GM12878 (cell line): Measurements from ENCODE around the gene PHACTR3. TPM values are rescaled to one million over a fixed set of nuclear protein-coding genes. Genes with fewer than 3 reads are reported as not detected.

Experiments used
- ATAC-seq: fragments of 200-7000 bp; cut with Tn5 transposase; 3 replicates; pipeline ENCODE4 v1.9.1; 2020; ENCODE audit warnings: mild to moderate bottlenecking, moderate library complexity
- BruUV-seq: library from RNA; stranded (reverse); fragments of 400-500 nt; replicated peaks from 2 replicates; lab custom pipeline; 2021; lab: Mats Ljungman, UMichigan
- CTCF ChIA-PET: fragments of 300-600 bp; sonication (Branson Sonifier 250); formaldehyde crosslinking; extraction: SDS; loops from one replicate; lab custom pipeline; 2021; ENCODE audit warnings: inconsistent platforms; lab: Yijun Ruan, JAX
- POLR2A ChIA-PET: fragments of 350-600 bp; formaldehyde crosslinking; extraction: SDS; loops from one replicate; lab custom pipeline; 2021; ENCODE audit warnings: inconsistent platforms; lab: Charles Lee
- RAD21 ChIA-PET: fragments of 300-600 bp; sonication (Branson Sonifier 250); formaldehyde crosslinking; loops from one replicate; lab custom pipeline; 2023; ENCODE audit warnings: antibody characterized with exemption; ENCODE audit not compliant: unreplicated experiment; lab: Charles Lee
- SMC1A ChIA-PET: fragments of 300-600 bp; sonication (Branson Sonifier 250); formaldehyde crosslinking; loops from one replicate; lab custom pipeline; 2023; ENCODE audit not compliant: unreplicated experiment, uncharacterized antibody; lab: Charles Lee
- DNase-seq: peaks from one replicate; pipeline ENCODE4 v3.0.0-alpha.2; 2011; ENCODE audit warnings: low read depth, low spot score
- FAIRE-seq: peaks from 3 replicates; lab custom pipeline; 2011; peaks lifted over from hg19 to GRCh38; lab: Jason Lieb, UNC
- H2AFZ ChIP-seq: 2 replicates; pipeline ENCODE4 v1.6.0; 2011; ENCODE audit warnings: low read depth, low read length, control low read depth; ENCODE audit not compliant: control insufficient read depth
- H3K27ac ChIP-seq: 2 replicates; pipeline ENCODE4 v1.5.1; 2011; ENCODE audit warnings: control low read depth; ENCODE audit not compliant: control insufficient read depth, insufficient read depth
- H3K27me3 ChIP-seq, 2 experiments: replicated peaks in 1 of 2; 2 replicates each; pipeline versions ENCODE4 v1.6.0 to v1.6.1; 2011; ENCODE audit warnings: low read length in 1 of 2; ENCODE audit not compliant: control insufficient read depth in 2 of 2, insufficient read depth in 2 of 2
- H3K36me3 ChIP-seq, 2 experiments: 2 replicates each; pipeline ENCODE4 v1.5.1; 2011; ENCODE audit warnings: low read length in 1 of 2; ENCODE audit not compliant: control insufficient read depth in 2 of 2, insufficient read depth in 2 of 2
- H3K4me1 ChIP-seq: 2 replicates; pipeline ENCODE4 v1.6.1; 2011; ENCODE audit warnings: mild to moderate bottlenecking, low read length, moderate library complexity, mixed read lengths; ENCODE audit not compliant: control insufficient read depth, insufficient read depth
- H3K4me2 ChIP-seq: 2 replicates; pipeline ENCODE4 v1.6.0; 2011; ENCODE audit warnings: control low read depth; ENCODE audit not compliant: control insufficient read depth, insufficient read depth
- H3K4me3 ChIP-seq: fragments of 200-600 bp; sonication (generic); 2 replicates; pipeline ENCODE4 v1.5.1; 2016
- H3K79me2 ChIP-seq: 2 replicates; pipeline ENCODE4 v1.6.0; 2011; ENCODE audit warnings: low read length; ENCODE audit not compliant: control insufficient read depth, insufficient read depth
- H3K9ac ChIP-seq: 2 replicates; pipeline ENCODE4 v1.8.0; 2011; ENCODE audit warnings: low read length, control low read depth, mixed read lengths; ENCODE audit not compliant: control insufficient read depth, insufficient read depth
- H3K9me3 ChIP-seq: replicated peaks from 3 replicates; pipeline ENCODE4 v1.5.1; 2011; ENCODE audit warnings: mild to moderate bottlenecking, low read length; ENCODE audit not compliant: control insufficient read depth, insufficient read depth
- H4K20me1 ChIP-seq: 2 replicates; pipeline ENCODE4 v1.6.0; 2011; ENCODE audit not compliant: control insufficient read depth, insufficient read depth
- BCL11A ChIP-seq: IDR thresholded peaks from 2 replicates; pipeline ENCODE4 v1.6.1; 2011; ENCODE audit warnings: low read depth, low read length
- CBFB ChIP-seq: IDR thresholded peaks from 2 replicates; pipeline ENCODE4 v1.6.1; 2016; ENCODE audit warnings: antibody characterized with exemption, low read depth
- CEBPB ChIP-seq, 2 experiments: fragments of 150-350 bp in 1 of 2; IDR thresholded peaks; 2 replicates each; pipeline ENCODE4 v1.6.1; 2012 to 2014; ENCODE audit warnings: low read depth in 2 of 2, low read length in 2 of 2, borderline replicate concordance in 1 of 2, inconsistent platforms in 1 of 2
- GABPA ChIP-seq: IDR thresholded peaks from 2 replicates; pipeline ENCODE4 v1.6.1; 2014; ENCODE audit warnings: antibody characterized with exemption, low read depth, mild to moderate bottlenecking, inconsistent platforms
- IKZF1 ChIP-seq: fragments of 450-650 bp; conservative IDR thresholded peaks from 2 replicates; pipeline ENCODE4 v1.6.1; 2017; ENCODE audit warnings: antibody characterized with exemption, mild to moderate bottlenecking
- KAT2A ChIP-seq: conservative IDR thresholded peaks from 2 replicates; pipeline ENCODE4 v1.6.1; 2011; ENCODE audit warnings: low read depth, low read length; ENCODE audit not compliant: control insufficient read depth
- MEF2A ChIP-seq: IDR thresholded peaks from 2 replicates; pipeline ENCODE4 v1.6.1; 2011; ENCODE audit warnings: low read depth, mild to moderate bottlenecking, low read length, moderate library complexity; ENCODE audit not compliant: insufficient read depth
- NBN ChIP-seq: fragments of 450-650 bp; IDR thresholded peaks from 2 replicates; pipeline ENCODE4 v1.6.1; 2016
- PAX8 ChIP-seq: fragments of 450-650 bp; IDR thresholded peaks from 2 replicates; pipeline ENCODE4 v1.6.1; 2017; ENCODE audit warnings: mild to moderate bottlenecking, moderate library complexity
- POLR2A ChIP-seq: IDR thresholded peaks from 2 replicates; pipeline ENCODE4 v1.6.1; 2011; ENCODE audit warnings: low read depth, mild to moderate bottlenecking, low read length
- POLR2AphosphoS2 ChIP-seq: IDR thresholded peaks from 2 replicates; pipeline ENCODE4 v1.6.1; 2011; ENCODE audit warnings: low read depth, mild to moderate bottlenecking, low read length, improper control_type of control experiment, moderate library complexity
- RUNX3 ChIP-seq: IDR thresholded peaks from 2 replicates; pipeline ENCODE4 v1.6.1; 2012; ENCODE audit warnings: low read length, inconsistent platforms
- SMARCA5 ChIP-seq: fragments of 450-650 bp; IDR thresholded peaks from 2 replicates; pipeline ENCODE4 v1.6.1; 2017; ENCODE audit warnings: mild to moderate bottlenecking
- SP1 ChIP-seq: IDR thresholded peaks from one replicate; pipeline ENCODE4 v1.6.1; 2011; ENCODE audit warnings: low read depth, low read length
- SRF ChIP-seq, 2 experiments: IDR thresholded peaks; 2 replicates each; pipeline ENCODE4 v1.6.1; 2011; ENCODE audit warnings: low read depth in 2 of 2, low read length in 2 of 2, mild to moderate bottlenecking in 1 of 2, moderate library complexity in 1 of 2
- STAT1 ChIP-seq: fragments of 450-650 bp; conservative IDR thresholded peaks from 2 replicates; pipeline ENCODE4 v1.6.1; 2014; ENCODE audit warnings: antibody characterized with exemption, mild to moderate bottlenecking
- STAT3 ChIP-seq: IDR thresholded peaks from 2 replicates; pipeline ENCODE4 v1.6.1; 2011; ENCODE audit warnings: low read depth, low read length, improper control_type of control experiment
- ZNF622 ChIP-seq: fragments of 450-650 bp; IDR thresholded peaks from 2 replicates; pipeline ENCODE4 v1.6.1; 2017; ENCODE audit warnings: mild to moderate bottlenecking, inconsistent platforms
- ZSCAN29 ChIP-seq: fragments of 450-650 bp; IDR thresholded peaks from 2 replicates; pipeline ENCODE4 v1.6.1; 2017; ENCODE audit warnings: mild to moderate bottlenecking, moderate library complexity
- WGBS: methylation state at CpG from one replicate; pipeline ENCODE4 v1.1.6; 2016; ENCODE audit warnings: low lambda C conversion rate; ENCODE audit not compliant: insufficient replicate concordance, insufficient coverage; ENCODE audit errors: missing lambda C conversion rate; 5-methylcytosine and 5-hydroxymethylcytosine counted together
- in situ Hi-C: fragments of 300-500 bp; cut with MboI; formaldehyde crosslinking; loops from 9 replicates; pipeline ENCODE4 v1.14.3; 2018; ENCODE audit warnings: mixed read lengths
- intact Hi-C: fragments of 100-400 bp; cut with micrococcal nuclease; formaldehyde crosslinking; loops from one replicate; pipeline ENCODE4 v1.14.2; 2022; ENCODE audit not compliant: unreplicated experiment
- polyA plus RNA-seq, 11 experiments: library from polyadenylated mRNA; depleted of rRNA in 4 of 11; unstranded in 6 of 11; stranded (reverse) in 5 of 11; fragments of >200 nt; fragmentation: Nextera tagmentation in 4 of 11; fragmentation: Illumina TruSeq in 1 of 11; extraction: Ambion mirVana in 4 of 11; extraction: Trizol in 1 of 11; gene quantifications; 1 replicate in 1 of 11; 2 replicates in 10 of 11; pipeline versions ENCODE4 v1.2.1 to v1.2.3, GENCODE V29; 2011 to 2016; ENCODE audit warnings: inconsistent platforms in 2 of 11, missing spikeins in 2 of 11, low read depth in 1 of 11
- total RNA-seq, 4 experiments: library from RNA; depleted of rRNA in 3 of 4; stranded (reverse); fragments of >200 nt in 3 of 4; fragmentation: Illumina TruSeq in 1 of 4; extraction: Trizol in 1 of 4; gene quantifications; 2 replicates each; pipeline versions ENCODE4 v1.2.1 to v1.2.3, GENCODE V29; 2013 to 2021
- TF ChIP-seq, protein P1 (sequence below): fragments of 450-650 bp; IDR thresholded peaks from 2 replicates; pipeline ENCODE4 v1.6.1; 2017; ENCODE audit warnings: antibody characterized with exemption, mild to moderate bottlenecking, moderate library complexity

Gene PHACTR3
- total and polyA plus RNA-seq, 10 of the 15 experiments (the other 5 are each of a cell fraction or from before 2014, with no cell fraction given): 0.17 to 2.7 (median 0.27) TPM; not detected in 1

DNA sequence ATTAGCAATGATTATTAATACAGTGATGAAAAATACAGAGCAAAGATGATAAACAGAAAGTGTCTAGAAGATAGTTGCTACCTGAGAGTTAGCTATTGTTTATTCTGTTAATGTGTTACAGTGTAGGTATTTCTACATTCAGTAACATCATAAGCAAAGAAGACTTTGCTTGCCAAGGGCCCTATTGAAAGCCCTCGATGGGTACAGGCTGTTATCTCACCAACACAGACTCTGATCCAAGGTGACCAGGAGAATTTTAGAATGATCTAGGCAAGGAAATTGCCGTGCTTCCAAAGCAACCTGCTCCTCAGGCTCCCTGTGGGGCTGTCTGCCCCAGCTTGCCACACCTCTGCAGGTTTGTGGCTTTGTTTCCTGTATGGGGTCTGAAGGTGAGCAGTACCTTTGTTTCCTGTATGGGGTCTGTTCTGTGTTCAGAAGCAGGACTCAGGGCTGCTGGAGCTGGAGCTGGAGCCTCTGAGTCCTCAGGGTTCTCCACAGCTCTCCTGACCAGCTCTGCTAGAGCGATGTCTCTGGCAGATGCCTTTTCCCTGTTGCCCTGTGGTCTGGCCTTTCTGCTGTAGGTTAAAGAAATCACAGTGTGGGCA, 32.5 kb downstream of the PHACTR3 start (continued):
- no peak for TF ChIP-seq SP1
- no peak for TF ChIP-seq IKZF1
- TF ChIP-seq, protein P1, sequence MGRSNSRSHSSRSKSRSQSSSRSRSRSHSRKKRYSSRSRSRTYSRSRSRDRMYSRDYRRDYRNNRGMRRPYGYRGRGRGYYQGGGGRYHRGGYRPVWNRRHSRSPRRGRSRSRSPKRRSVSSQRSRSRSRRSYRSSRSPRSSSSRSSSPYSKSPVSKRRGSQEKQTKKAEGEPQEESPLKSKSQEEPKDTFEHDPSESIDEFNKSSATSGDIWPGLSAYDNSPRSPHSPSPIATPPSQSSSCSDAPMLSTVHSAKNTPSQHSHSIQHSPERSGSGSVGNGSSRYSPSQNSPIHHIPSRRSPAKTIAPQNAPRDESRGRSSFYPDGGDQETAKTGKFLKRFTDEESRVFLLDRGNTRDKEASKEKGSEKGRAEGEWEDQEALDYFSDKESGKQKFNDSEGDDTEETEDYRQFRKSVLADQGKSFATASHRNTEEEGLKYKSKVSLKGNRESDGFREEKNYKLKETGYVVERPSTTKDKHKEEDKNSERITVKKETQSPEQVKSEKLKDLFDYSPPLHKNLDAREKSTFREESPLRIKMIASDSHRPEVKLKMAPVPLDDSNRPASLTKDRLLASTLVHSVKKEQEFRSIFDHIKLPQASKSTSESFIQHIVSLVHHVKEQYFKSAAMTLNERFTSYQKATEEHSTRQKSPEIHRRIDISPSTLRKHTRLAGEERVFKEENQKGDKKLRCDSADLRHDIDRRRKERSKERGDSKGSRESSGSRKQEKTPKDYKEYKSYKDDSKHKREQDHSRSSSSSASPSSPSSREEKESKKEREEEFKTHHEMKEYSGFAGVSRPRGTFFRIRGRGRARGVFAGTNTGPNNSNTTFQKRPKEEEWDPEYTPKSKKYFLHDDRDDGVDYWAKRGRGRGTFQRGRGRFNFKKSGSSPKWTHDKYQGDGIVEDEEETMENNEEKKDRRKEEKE: no peak

DNA sequence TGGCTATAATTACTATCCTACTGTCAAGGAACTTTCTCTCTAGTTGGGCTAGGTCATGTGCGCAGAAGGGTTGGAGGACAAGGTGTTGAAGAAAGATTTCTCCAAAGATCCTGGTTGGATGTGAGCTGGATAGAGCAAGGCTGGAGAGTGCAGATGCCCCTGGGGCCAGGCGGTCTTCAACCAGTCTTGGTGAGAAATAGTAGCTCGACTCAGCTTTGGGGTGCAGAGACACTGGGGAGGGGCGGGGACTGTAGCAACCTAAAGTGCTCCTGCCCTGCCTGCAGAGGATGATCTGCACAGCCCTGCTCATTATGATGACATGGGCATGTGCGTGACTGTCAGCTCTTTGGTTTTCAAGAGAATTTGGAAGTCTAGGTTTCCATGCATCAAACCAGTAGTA, 35.9 kb downstream of the PHACTR3 start:
- no TSS peak for BruUV-seq
- H4K20me1 ChIP-seq: no peaks in the 10 kb centered on the region; the same call in 1 of the 2 replicates
- CTCF ChIA-PET: interaction anchor here (0.8 kb wide), 1 partner anchor 113 kb away, joined by 3 read pairs; no protein-coding TSS in a partner anchor
- POLR2A ChIA-PET: no interaction called here
- no peak overlapping the region for H3K27ac ChIP-seq
- H3K27me3 ChIP-seq: no peaks in the 10 kb centered on the region
- intact Hi-C loops (no loop called here), in situ Hi-C loops (no loop called here)
- H3K36me3 ChIP-seq: no peaks in the 10 kb centered on the region
- ATAC-seq: no peak
- no peak for TF ChIP-seq ZSCAN29
- no peak for TF ChIP-seq ZNF622
- no peak for TF ChIP-seq CBFB
- TF ChIP-seq BCL11A: no peak
- no peak for TF ChIP-seq STAT1
- no peak for TF ChIP-seq POLR2AphosphoS2
- no peak for TF ChIP-seq STAT3
- no peak for TF ChIP-seq CEBPB (IDR thresholded peaks at IDR 0.05; ENCODE audit: borderline replicate concordance in 1 of 2, low read depth in 2 of 2, low read length in 2 of 2)
- no peak for TF ChIP-seq MEF2A
- no peak for TF ChIP-seq SRF (IDR thresholded peaks at IDR 0.05; ENCODE audit: low read depth in 2 of 2, low read length in 2 of 2)
- no peak for TF ChIP-seq PAX8
- TF ChIP-seq KAT2A: no peak
- TF ChIP-seq SMARCA5: no peak
- TF ChIP-seq RUNX3: no peak
- TF ChIP-seq NBN: no peak
- no peak for TF ChIP-seq GABPA
- TF ChIP-seq POLR2A: no peak
- no peak for FAIRE-seq
- RAD21 ChIA-PET: no interaction called here
- WGBS: 34% methylated on average over 5 of the region's 5 CpGs
- H3K4me2 ChIP-seq: no peak overlapping the region
- no peak for DNase-seq
- SMC1A ChIA-PET: no interaction called here
- no peaks in the 10 kb centered on the region for H3K79me2 ChIP-seq
- no peak overlapping the region for H3K4me3 ChIP-seq
- no peaks in the 10 kb centered on the region for H3K4me1 ChIP-seq
- H2AFZ ChIP-seq: no peak overlapping the region
- no peaks in the 10 kb centered on the region for H3K9me3 ChIP-seq
- no peak overlapping the region for H3K9ac ChIP-seq
